ENCODE data around the gene SGO1.
A peak's percentile ranks its signal among the peaks of the same experiment; 100 is the strongest.

The SGO1 gene

GRCh38 chr3:20128358-20128757, 57.6 kb downstream of the SGO1 start:
- no peak overlapping the region for H3K4me3 ChIP-seq (ENCODE audit: low read length)

DNA sequence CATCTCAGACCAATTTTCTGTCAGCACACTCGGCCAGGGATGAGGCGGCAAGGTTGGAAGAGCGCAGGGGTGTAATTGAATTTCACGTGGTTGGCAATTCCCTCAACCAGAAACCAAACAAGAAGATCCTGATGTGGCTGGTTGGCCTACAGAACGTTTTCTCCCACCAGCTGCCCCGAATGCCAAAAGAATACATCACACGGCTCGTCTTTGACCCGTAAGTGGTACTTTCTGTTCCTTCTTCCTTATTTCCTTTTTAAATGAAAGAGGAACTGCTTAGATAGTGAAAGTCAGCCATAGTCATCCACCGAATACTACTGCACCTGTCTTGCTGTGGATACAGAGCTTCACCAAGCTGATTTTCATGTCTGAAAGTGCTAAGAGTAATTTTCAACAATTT, 60.1 kb downstream of the SGO1 start:
- DNase-seq (ENCODE audit: low read depth), result peak; percentile 5
- H3K4me3 ChIP-seq (ENCODE audit: low read length), result no peak overlapping the region
- no peak for TF ChIP-seq CTCF (conservative IDR thresholded peaks at IDR 0.05; ENCODE audit: low read length)

More at GRCh38 chr3:20128358-20128757, 57.6 kb downstream of the SGO1 start:
- no peak for TF ChIP-seq CTCF (conservative IDR thresholded peaks at IDR 0.05; ENCODE audit: low read length)
- no peak for DNase-seq (ENCODE audit: low read depth)

DNA sequence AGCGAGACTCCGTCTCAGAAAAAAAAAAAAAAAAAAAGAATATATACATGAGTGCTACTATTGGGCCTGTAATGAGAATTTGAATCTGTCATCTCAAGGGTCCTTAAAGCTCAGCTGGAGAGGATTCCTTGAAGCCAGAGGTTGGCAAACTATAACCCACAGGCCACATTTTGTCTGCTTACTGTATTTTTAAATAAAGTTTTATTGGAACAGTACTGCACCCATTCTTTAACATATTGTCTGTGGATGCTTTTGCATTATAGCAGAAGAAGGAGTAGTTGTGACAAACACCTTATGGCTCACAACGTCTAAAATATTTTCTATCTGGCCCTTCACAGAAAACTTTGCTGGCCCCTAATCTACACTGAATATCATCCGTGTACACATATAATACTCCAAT, 60.7 kb downstream of the SGO1 start:
- no peak for DNase-seq (ENCODE audit: low read depth)
- no peak for TF ChIP-seq CTCF (conservative IDR thresholded peaks at IDR 0.05; ENCODE audit: low read length)
- no peak overlapping the region for H3K4me3 ChIP-seq (ENCODE audit: low read length)

DNA sequence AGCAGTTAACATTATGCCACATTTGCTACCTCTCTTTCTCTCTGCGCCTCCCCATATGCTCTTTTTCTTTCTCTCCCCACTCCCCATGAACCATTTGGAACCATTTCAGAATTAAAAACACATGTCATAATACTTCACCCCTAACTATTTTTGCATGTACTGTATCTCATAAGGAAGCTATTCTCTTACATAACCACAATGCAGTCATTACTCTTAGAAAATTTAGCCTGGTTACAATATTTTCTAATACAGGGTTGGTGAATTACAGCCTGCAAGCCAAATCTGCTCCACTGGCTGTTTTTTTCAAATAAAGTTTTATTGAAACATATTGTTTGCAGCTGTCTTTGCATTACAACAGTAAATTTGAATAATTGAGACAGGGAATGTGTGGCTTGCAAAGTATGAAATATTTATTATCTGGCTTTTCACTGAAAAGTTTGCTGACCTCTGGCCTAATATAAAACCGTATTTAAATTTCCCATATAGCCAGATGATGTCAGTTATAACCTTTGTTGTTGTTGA, 62.8 kb downstream of the SGO1 start:
- H3K4me3 ChIP-seq (ENCODE audit: low read length), result no peak overlapping the region
- no peak for TF ChIP-seq CTCF (conservative IDR thresholded peaks at IDR 0.05; ENCODE audit: low read length)
- DNase-seq (ENCODE audit: low read depth), result peak; percentile 34

GRCh38 chr3:20121088-20121487, 64.9 kb downstream of the SGO1 start:
- no peak overlapping the region for H3K4me3 ChIP-seq (ENCODE audit: low read length)
- TF ChIP-seq CTCF (conservative IDR thresholded peaks at IDR 0.05; ENCODE audit: low read length), result no peak
- no peak for DNase-seq (ENCODE audit: low read depth)
